GM23338 (cell line): ENCODE measurements around the gene TENT4A. TPM values are rescaled to one million over a fixed set of nuclear protein-coding genes. Genes with fewer than 3 reads are reported as not detected.

Experiments
- ATAC-seq: fragments of 200-7000 bp; cut with Tn5 transposase; 3 replicates; pipeline ENCODE4 v1.9.1; 2020
- DNase-seq: peaks from one replicate; pipeline ENCODE4 v3.0.0-alpha.2; 2015; ENCODE audit warnings: low spot score
- H2AFZ ChIP-seq: fragments of 200-600 bp; sonication (generic); 2 replicates; pipeline ENCODE4 v1.8.0; 2016; ENCODE audit warnings: antibody characterized with exemption, mild to moderate bottlenecking, moderate library complexity
- H3F3A ChIP-seq: fragments of 200-600 bp; sonication (generic); replicated peaks from 2 replicates; pipeline ENCODE4 v1.8.0; 2017; ENCODE audit warnings: antibody characterized with exemption, mixed run types, low read depth
- H3K27ac ChIP-seq: fragments of 200-600 bp; sonication (generic); 2 replicates; pipeline ENCODE4 v1.6.1; 2016; ENCODE audit warnings: low read depth
- H3K27me3 ChIP-seq: fragments of 200-600 bp; sonication (generic); 2 replicates; pipeline ENCODE4 v1.8.0; 2016; ENCODE audit warnings: mild to moderate bottlenecking, mixed run types, moderate library complexity; ENCODE audit not compliant: insufficient read depth
- H3K36me3 ChIP-seq: fragments of 200-600 bp; sonication (generic); 2 replicates; pipeline ENCODE4 v1.8.0; 2016; ENCODE audit warnings: mild to moderate bottlenecking; ENCODE audit not compliant: insufficient read depth
- H3K4me1 ChIP-seq: fragments of 200-600 bp; sonication (generic); 2 replicates; pipeline ENCODE4 v1.8.0; 2016; ENCODE audit warnings: mild to moderate bottlenecking, moderate library complexity; ENCODE audit not compliant: insufficient read depth
- H3K4me2 ChIP-seq: fragments of 200-600 bp; sonication (generic); 2 replicates; pipeline ENCODE4 v1.7.1; 2017; ENCODE audit warnings: mixed run types
- H3K4me3 ChIP-seq: fragments of 200-600 bp; sonication (generic); 2 replicates; pipeline ENCODE4 v1.6.1; 2016; ENCODE audit warnings: mixed run types
- H3K79me2 ChIP-seq: fragments of 200-600 bp; sonication (generic); replicated peaks from 2 replicates; pipeline ENCODE4 v1.8.0; 2017; ENCODE audit warnings: mild to moderate bottlenecking; ENCODE audit not compliant: insufficient read depth
- H3K9me2 ChIP-seq: fragments of 200-600 bp; sonication (generic); 2 replicates; pipeline ENCODE4 v1.8.0; 2017; ENCODE audit not compliant: insufficient read depth
- H4K20me1 ChIP-seq: fragments of 200-600 bp; sonication (generic); replicated peaks from 2 replicates; pipeline ENCODE4 v1.8.0; 2017; ENCODE audit warnings: mild to moderate bottlenecking; ENCODE audit not compliant: insufficient read depth
- H3K27ac Mint-ChIP-seq: 2 replicates; pipeline ENCODE4 v1.8.0; 2020; ENCODE audit warnings: inconsistent platforms, mild to moderate bottlenecking, moderate library complexity, mixed read lengths
- H3K27me3 Mint-ChIP-seq: 3 replicates; pipeline ENCODE4 v1.8.0; 2022; ENCODE audit warnings: low read depth, mild to moderate bottlenecking, moderate library complexity, mixed read lengths, inconsistent platforms; ENCODE audit not compliant: insufficient read depth, poor library complexity
- H3K36me3 Mint-ChIP-seq: 3 replicates; pipeline ENCODE4 v1.8.0; 2021; ENCODE audit warnings: low read depth, mild to moderate bottlenecking, inconsistent platforms, moderate library complexity, mixed read lengths
- H3K4me1 Mint-ChIP-seq: 3 replicates; pipeline ENCODE4 v1.8.0; 2020; ENCODE audit warnings: mild to moderate bottlenecking, inconsistent platforms, mixed read lengths
- H3K4me3 Mint-ChIP-seq: 3 replicates; pipeline ENCODE4 v1.8.0; 2021; ENCODE audit warnings: moderate library complexity, mild to moderate bottlenecking, inconsistent platforms, mixed read lengths
- H3K9me3 Mint-ChIP-seq: 3 replicates; pipeline ENCODE4 v1.8.0; 2020; ENCODE audit warnings: moderate library complexity, mild to moderate bottlenecking, inconsistent platforms, mixed read lengths
- CREB1 ChIP-seq: fragments of 250-450 bp; sonication (Bioruptor Pico); IDR thresholded peaks from 2 replicates; pipeline ENCODE4 v1.5.0; 2020; ENCODE audit warnings: low read depth, mild to moderate bottlenecking, moderate library complexity
- EZH2 ChIP-seq: fragments of 200-600 bp; sonication (generic); IDR thresholded peaks from one replicate; pipeline ENCODE4 v1.8.0; 2017; ENCODE audit warnings: antibody characterized with exemption, mild to moderate bottlenecking, low read depth; ENCODE audit not compliant: unreplicated experiment
- EZH2phosphoT487 ChIP-seq: fragments of 200-600 bp; sonication (generic); IDR thresholded peaks from one replicate; pipeline ENCODE4 v1.8.1; 2018; ENCODE audit warnings: antibody characterized with exemption; ENCODE audit not compliant: unreplicated experiment
- JUNB ChIP-seq: IDR thresholded peaks from one replicate; pipeline ENCODE4 v1.6.1; 2016; ENCODE audit warnings: antibody characterized with exemption; ENCODE audit not compliant: unreplicated experiment
- NANOG ChIP-seq: IDR thresholded peaks from 2 replicates; pipeline ENCODE4 v1.6.1; 2016; ENCODE audit warnings: antibody characterized with exemption, borderline replicate concordance
- POLR2AphosphoS5 ChIP-seq: IDR thresholded peaks from 2 replicates; pipeline ENCODE4 v1.6.1; 2016; ENCODE audit warnings: antibody characterized with exemption, low read depth
- STAT1 ChIP-seq: IDR thresholded peaks from one replicate; pipeline ENCODE4 v1.6.1; 2016; ENCODE audit warnings: antibody characterized with exemption; ENCODE audit not compliant: unreplicated experiment
- ZNF114 ChIP-seq: fragments of 250-450 bp; sonication (Bioruptor Pico); IDR thresholded peaks from 2 replicates; pipeline ENCODE4 v1.5.0; 2020; ENCODE audit warnings: mild to moderate bottlenecking, moderate library complexity
- ZNF331 ChIP-seq: fragments of 250-450 bp; sonication (Bioruptor Pico); IDR thresholded peaks from 2 replicates; pipeline ENCODE4 v1.5.0; 2020; ENCODE audit warnings: low read depth, mild to moderate bottlenecking, moderate library complexity
- polyA plus RNA-seq: library from polyadenylated mRNA; unstranded; fragments of >200 nt; fragmentation: Nextera tagmentation; extraction: Ambion mirVana; gene quantifications from 2 replicates; pipeline ENCODE4 v1.2.1, GENCODE V29; 2016
- total RNA-seq: library from RNA; depleted of rRNA; stranded (reverse); fragments of >200 nt; shearing (Covaris generic); gene quantifications from 2 replicates; pipeline ENCODE4 v1.2.3, GENCODE V29; 2014
- TF ChIP-seq, protein P1 (sequence below): fragments of 250-450 bp; sonication (Bioruptor Pico); IDR thresholded peaks from 2 replicates; pipeline ENCODE4 v1.5.0; 2020; ENCODE audit warnings: mild to moderate bottlenecking, moderate library complexity
- TF ChIP-seq, protein P2 (sequence below): IDR thresholded peaks from 2 replicates; pipeline ENCODE4 v1.6.1; 2016; ENCODE audit warnings: antibody characterized with exemption
- TF ChIP-seq, protein P3 (sequence below): IDR thresholded peaks from one replicate; pipeline ENCODE4 v1.6.1; 2018; ENCODE audit warnings: antibody characterized with exemption; ENCODE audit not compliant: unreplicated experiment
- TF ChIP-seq, protein P4 (sequence below), 2 experiments: fragments of 200-600 bp in 1 of 2; sonication (generic) in 1 of 2; conservative IDR thresholded peaks; 2 replicates each; pipeline versions ENCODE4 v1.5.1 to v1.6.1; 2016 to 2017; ENCODE audit warnings: antibody characterized with exemption in 2 of 2, low read depth in 2 of 2, mild to moderate bottlenecking in 2 of 2, moderate library complexity in 1 of 2

The TENT4A gene
- total and polyA plus RNA-seq, 2 experiments from 2014 or later, result 5.3 to 24.0 TPM

DNA sequence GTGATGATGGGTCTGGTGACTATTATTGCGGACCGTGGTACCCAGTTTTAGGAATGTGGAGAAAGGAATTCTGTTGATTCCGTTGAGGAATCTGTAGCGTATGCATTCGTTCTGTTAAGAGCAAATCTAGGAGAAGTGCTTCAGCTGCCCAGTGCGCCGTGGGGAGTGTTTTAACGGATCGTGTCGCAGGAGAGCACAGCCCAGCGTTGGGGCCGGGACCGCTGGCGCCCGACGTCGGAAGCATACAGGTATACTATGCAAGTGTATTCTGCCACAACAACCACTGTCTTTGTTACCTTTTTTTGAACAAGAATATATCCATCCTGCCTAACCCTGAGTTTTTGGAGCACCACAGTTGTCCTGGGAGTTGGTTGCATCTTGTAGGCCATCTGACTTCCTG is 42.7 kb downstream of the TENT4A start:
- Mint-ChIP-seq H3K36me3 (peaks cover 62% of the 10 kb centered on the region), H3K27ac (no peak overlapping the region)

More for the DNA sequence above, 42.7 kb downstream of the TENT4A start:
- H3K9me3 Mint-ChIP-seq, result no peaks in the 10 kb centered on the region
- ATAC-seq (no peak), DNase-seq (no peak)
- no peak overlapping the region for H3K27ac ChIP-seq
- H3K4me1 ChIP-seq, result no peaks in the 10 kb centered on the region
- no peak overlapping the region for H3K4me3 ChIP-seq
- H4K20me1 ChIP-seq, result peaks cover under 1% of the 10 kb centered on the region; the same call in 1 of the 2 replicates
- no peaks in the 10 kb centered on the region for H3F3A ChIP-seq
- H3K4me3 Mint-ChIP-seq, result no peak overlapping the region
- no peaks in the 10 kb centered on the region for H3K27me3 ChIP-seq
- H3K27me3 Mint-ChIP-seq, result peaks cover 14% of the 10 kb centered on the region
- H3K79me2 ChIP-seq, result no peaks in the 10 kb centered on the region
- TF ChIP-seq, protein P1, sequence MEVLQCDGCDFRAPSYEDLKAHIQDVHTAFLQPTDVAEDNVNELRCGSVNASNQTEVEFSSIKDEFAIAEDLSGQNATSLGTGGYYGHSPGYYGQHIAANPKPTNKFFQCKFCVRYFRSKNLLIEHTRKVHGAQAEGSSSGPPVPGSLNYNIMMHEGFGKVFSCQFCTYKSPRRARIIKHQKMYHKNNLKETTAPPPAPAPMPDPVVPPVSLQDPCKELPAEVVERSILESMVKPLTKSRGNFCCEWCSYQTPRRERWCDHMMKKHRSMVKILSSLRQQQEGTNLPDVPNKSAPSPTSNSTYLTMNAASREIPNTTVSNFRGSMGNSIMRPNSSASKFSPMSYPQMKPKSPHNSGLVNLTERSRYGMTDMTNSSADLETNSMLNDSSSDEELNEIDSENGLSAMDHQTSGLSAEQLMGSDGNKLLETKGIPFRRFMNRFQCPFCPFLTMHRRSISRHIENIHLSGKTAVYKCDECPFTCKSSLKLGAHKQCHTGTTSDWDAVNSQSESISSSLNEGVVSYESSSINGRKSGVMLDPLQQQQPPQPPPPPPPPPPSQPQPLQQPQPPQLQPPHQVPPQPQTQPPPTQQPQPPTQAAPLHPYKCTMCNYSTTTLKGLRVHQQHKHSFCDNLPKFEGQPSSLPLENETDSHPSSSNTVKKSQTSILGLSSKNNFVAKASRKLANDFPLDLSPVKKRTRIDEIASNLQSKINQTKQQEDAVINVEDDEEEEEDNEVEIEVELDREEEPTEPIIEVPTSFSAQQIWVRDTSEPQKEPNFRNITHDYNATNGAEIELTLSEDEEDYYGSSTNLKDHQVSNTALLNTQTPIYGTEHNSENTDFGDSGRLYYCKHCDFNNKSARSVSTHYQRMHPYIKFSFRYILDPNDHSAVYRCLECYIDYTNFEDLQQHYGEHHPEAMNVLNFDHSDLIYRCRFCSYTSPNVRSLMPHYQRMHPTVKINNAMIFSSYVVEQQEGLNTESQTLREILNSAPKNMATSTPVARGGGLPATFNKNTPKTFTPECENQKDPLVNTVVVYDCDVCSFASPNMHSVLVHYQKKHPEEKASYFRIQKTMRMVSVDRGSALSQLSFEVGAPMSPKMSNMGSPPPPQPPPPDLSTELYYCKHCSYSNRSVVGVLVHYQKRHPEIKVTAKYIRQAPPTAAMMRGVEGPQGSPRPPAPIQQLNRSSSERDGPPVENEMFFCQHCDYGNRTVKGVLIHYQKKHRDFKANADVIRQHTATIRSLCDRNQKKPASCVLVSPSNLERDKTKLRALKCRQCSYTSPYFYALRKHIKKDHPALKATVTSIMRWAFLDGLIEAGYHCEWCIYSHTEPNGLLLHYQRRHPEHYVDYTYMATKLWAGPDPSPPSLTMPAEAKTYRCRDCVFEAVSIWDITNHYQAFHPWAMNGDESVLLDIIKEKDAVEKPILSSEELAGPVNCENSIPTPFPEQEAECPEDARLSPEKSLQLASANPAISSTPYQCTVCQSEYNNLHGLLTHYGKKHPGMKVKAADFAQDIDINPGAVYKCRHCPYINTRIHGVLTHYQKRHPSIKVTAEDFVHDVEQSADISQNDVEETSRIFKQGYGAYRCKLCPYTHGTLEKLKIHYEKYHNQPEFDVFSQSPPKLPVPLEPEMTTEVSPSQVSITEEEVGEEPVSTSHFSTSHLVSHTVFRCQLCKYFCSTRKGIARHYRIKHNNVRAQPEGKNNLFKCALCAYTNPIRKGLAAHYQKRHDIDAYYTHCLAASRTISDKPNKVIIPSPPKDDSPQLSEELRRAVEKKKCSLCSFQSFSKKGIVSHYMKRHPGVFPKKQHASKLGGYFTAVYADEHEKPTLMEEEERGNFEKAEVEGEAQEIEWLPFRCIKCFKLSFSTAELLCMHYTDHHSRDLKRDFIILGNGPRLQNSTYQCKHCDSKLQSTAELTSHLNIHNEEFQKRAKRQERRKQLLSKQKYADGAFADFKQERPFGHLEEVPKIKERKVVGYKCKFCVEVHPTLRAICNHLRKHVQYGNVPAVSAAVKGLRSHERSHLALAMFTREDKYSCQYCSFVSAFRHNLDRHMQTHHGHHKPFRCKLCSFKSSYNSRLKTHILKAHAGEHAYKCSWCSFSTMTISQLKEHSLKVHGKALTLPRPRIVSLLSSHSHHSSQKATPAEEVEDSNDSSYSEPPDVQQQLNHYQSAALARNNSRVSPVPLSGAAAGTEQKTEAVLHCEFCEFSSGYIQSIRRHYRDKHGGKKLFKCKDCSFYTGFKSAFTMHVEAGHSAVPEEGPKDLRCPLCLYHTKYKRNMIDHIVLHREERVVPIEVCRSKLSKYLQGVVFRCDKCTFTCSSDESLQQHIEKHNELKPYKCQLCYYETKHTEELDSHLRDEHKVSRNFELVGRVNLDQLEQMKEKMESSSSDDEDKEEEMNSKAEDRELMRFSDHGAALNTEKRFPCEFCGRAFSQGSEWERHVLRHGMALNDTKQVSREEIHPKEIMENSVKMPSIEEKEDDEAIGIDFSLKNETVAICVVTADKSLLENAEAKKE (CRISPR knock-in tag), result no peak
- TF ChIP-seq, protein P2, sequence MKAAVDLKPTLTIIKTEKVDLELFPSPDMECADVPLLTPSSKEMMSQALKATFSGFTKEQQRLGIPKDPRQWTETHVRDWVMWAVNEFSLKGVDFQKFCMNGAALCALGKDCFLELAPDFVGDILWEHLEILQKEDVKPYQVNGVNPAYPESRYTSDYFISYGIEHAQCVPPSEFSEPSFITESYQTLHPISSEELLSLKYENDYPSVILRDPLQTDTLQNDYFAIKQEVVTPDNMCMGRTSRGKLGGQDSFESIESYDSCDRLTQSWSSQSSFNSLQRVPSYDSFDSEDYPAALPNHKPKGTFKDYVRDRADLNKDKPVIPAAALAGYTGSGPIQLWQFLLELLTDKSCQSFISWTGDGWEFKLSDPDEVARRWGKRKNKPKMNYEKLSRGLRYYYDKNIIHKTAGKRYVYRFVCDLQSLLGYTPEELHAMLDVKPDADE, result no peak
- TF ChIP-seq NANOG (no peak), ZNF331 (CRISPR knock-in tag) (no peak), STAT1 (no peak), JUNB (no peak), CREB1 (CRISPR knock-in tag) (no peak), EZH2 (no peak), POLR2AphosphoS5 (no peak), ZNF114 (CRISPR knock-in tag) (no peak), EZH2phosphoT487 (no peak)
- TF ChIP-seq, protein P3, sequence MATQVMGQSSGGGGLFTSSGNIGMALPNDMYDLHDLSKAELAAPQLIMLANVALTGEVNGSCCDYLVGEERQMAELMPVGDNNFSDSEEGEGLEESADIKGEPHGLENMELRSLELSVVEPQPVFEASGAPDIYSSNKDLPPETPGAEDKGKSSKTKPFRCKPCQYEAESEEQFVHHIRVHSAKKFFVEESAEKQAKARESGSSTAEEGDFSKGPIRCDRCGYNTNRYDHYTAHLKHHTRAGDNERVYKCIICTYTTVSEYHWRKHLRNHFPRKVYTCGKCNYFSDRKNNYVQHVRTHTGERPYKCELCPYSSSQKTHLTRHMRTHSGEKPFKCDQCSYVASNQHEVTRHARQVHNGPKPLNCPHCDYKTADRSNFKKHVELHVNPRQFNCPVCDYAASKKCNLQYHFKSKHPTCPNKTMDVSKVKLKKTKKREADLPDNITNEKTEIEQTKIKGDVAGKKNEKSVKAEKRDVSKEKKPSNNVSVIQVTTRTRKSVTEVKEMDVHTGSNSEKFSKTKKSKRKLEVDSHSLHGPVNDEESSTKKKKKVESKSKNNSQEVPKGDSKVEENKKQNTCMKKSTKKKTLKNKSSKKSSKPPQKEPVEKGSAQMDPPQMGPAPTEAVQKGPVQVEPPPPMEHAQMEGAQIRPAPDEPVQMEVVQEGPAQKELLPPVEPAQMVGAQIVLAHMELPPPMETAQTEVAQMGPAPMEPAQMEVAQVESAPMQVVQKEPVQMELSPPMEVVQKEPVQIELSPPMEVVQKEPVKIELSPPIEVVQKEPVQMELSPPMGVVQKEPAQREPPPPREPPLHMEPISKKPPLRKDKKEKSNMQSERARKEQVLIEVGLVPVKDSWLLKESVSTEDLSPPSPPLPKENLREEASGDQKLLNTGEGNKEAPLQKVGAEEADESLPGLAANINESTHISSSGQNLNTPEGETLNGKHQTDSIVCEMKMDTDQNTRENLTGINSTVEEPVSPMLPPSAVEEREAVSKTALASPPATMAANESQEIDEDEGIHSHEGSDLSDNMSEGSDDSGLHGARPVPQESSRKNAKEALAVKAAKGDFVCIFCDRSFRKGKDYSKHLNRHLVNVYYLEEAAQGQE, result no peak
- TF ChIP-seq, protein P4, sequence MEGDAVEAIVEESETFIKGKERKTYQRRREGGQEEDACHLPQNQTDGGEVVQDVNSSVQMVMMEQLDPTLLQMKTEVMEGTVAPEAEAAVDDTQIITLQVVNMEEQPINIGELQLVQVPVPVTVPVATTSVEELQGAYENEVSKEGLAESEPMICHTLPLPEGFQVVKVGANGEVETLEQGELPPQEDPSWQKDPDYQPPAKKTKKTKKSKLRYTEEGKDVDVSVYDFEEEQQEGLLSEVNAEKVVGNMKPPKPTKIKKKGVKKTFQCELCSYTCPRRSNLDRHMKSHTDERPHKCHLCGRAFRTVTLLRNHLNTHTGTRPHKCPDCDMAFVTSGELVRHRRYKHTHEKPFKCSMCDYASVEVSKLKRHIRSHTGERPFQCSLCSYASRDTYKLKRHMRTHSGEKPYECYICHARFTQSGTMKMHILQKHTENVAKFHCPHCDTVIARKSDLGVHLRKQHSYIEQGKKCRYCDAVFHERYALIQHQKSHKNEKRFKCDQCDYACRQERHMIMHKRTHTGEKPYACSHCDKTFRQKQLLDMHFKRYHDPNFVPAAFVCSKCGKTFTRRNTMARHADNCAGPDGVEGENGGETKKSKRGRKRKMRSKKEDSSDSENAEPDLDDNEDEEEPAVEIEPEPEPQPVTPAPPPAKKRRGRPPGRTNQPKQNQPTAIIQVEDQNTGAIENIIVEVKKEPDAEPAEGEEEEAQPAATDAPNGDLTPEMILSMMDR (conservative IDR thresholded peaks at IDR 0.05; ENCODE audit: low read depth in 2 of 2), result no peak
- no peaks in the 10 kb centered on the region for H3K9me2 ChIP-seq
- H3K36me3 ChIP-seq, result peaks cover 20% of the 10 kb centered on the region
- H3K4me2 ChIP-seq, result no peak overlapping the region
- no peak overlapping the region for H2AFZ ChIP-seq
- no peaks in the 10 kb centered on the region for H3K4me1 Mint-ChIP-seq
